Ishikawa (cell line): ENCODE results near the gene STIMATE.

Source experiments
- CEBPB ChIP-seq: IDR thresholded peaks from 2 replicates; pipeline ENCODE4 v1.6.1; 2012
- CREB1 ChIP-seq: IDR thresholded peaks from 2 replicates; pipeline ENCODE4 v1.6.1; 2012; ENCODE audit warnings: low read depth
- EGR1 ChIP-seq: IDR thresholded peaks from 2 replicates; pipeline ENCODE4 v1.6.1; 2012
- EP300 ChIP-seq: IDR thresholded peaks from 2 replicates; pipeline ENCODE4 v1.6.1; 2012; ENCODE audit warnings: borderline replicate concordance
- FOXM1 ChIP-seq: IDR thresholded peaks from 2 replicates; pipeline ENCODE4 v1.6.1; 2012; ENCODE audit warnings: low read depth, borderline replicate concordance
- MAX ChIP-seq: IDR thresholded peaks from 2 replicates; pipeline ENCODE4 v1.6.1; 2012
- NFIC ChIP-seq: IDR thresholded peaks from 2 replicates; pipeline ENCODE4 v1.6.1; 2012
- RAD21 ChIP-seq: IDR thresholded peaks from 2 replicates; pipeline ENCODE4 v1.6.1; 2012; ENCODE audit warnings: low read depth
- REST ChIP-seq: IDR thresholded peaks from 2 replicates; pipeline ENCODE4 v1.6.1; 2012; ENCODE audit warnings: low read depth, mild to moderate bottlenecking
- TAF1 ChIP-seq: IDR thresholded peaks from 2 replicates; pipeline ENCODE4 v1.6.1; 2012; ENCODE audit warnings: low read depth, mild to moderate bottlenecking
- TCF12 ChIP-seq: IDR thresholded peaks from 2 replicates; pipeline ENCODE4 v1.6.1; 2012; ENCODE audit warnings: low read depth
- TEAD4 ChIP-seq: IDR thresholded peaks from 2 replicates; pipeline ENCODE4 v1.6.1; 2012
- USF1 ChIP-seq: IDR thresholded peaks from 2 replicates; pipeline ENCODE4 v1.6.1; 2012
- YY1 ChIP-seq: IDR thresholded peaks from 2 replicates; pipeline ENCODE4 v1.6.1; 2012; ENCODE audit warnings: low read depth
- ZBTB7A ChIP-seq: IDR thresholded peaks from 2 replicates; pipeline ENCODE4 v1.6.1; 2012; ENCODE audit warnings: low read depth

The STIMATE gene

GRCh38 chr3:52841981-52842340 lies 55.4 kb downstream of the STIMATE start:
- TF ChIP-seq TCF12 (no peak), NFIC (no peak), YY1 (no peak), RAD21 (no peak), TAF1 (no peak), EP300 (no peak), USF1 (no peak)

- TF ChIP-seq MAX = no peak
- TF ChIP-seq USF1 = no peak
- TF ChIP-seq EP300 = no peak
- TF ChIP-seq CEBPB = no peak
- no peak for TF ChIP-seq REST
- no peak for TF ChIP-seq ZBTB7A
- no peak for TF ChIP-seq YY1
- TF ChIP-seq CREB1 = no peak
- no peak for TF ChIP-seq FOXM1
- TF ChIP-seq NFIC = no peak
- no peak for TF ChIP-seq TAF1
- TF ChIP-seq TEAD4 = no peak
- TF ChIP-seq TCF12 = no peak
- no peak for TF ChIP-seq EGR1
- no peak for TF ChIP-seq RAD21
Observed at GRCh38 chr3:52841211-52841980, 56.0 kb downstream of the STIMATE start.

GRCh38 chr3:52839892-52840545 lies 57.3 kb downstream of the STIMATE start:
- TF ChIP-seq TAF1 (no peak), YY1 (no peak), NFIC (no peak), ZBTB7A (no peak), EP300 (no peak), REST (no peak), EGR1 (no peak), RAD21 (no peak)

GRCh38 chr3:52839268-52839575 lies 58.1 kb downstream of the STIMATE start:
- no peak for TF ChIP-seq CEBPB
- no peak for TF ChIP-seq MAX
- TF ChIP-seq NFIC = no peak

- TF ChIP-seq REST = no peak
- TF ChIP-seq YY1 = no peak
- TF ChIP-seq CREB1 = no peak
- TF ChIP-seq TCF12 = no peak
- TF ChIP-seq TAF1 = no peak
Observed at GRCh38 chr3:52838561-52839267, 58.6 kb downstream of the STIMATE start.
